Sigmoid colon (tissue), 4 donors: Measurements from ENCODE around the gene EPB41L4B.

ENCODE experiments used
- POLR2A ChIP-seq, 2 donors: fragments of 450-650 bp; IDR thresholded peaks; one replicate each; pipeline ENCODE4 v1.6.1; 2016; ENCODE audit warnings: antibody characterized with exemption in 2 of 2, mild to moderate bottlenecking in 2 of 2, moderate library complexity in 2 of 2
- POLR2AphosphoS5 ChIP-seq, 4 donors: sonication (generic); formaldehyde crosslinking; IDR thresholded peaks; one replicate each; pipeline ENCODE4 v1.6.1; 2017; ENCODE audit warnings: antibody characterized with exemption in 4 of 4
- TF ChIP-seq, protein P1 (sequence below), 4 experiments: fragments of 450-650 bp in 3 of 4; fragments of 200-600 bp in 1 of 4; IDR thresholded peaks; one replicate each; pipeline ENCODE4 v1.5.1; 2016 to 2019; ENCODE audit warnings: antibody characterized with exemption in 4 of 4, mild to moderate bottlenecking in 3 of 4, moderate library complexity in 2 of 4

- TF ChIP-seq, protein P1, sequence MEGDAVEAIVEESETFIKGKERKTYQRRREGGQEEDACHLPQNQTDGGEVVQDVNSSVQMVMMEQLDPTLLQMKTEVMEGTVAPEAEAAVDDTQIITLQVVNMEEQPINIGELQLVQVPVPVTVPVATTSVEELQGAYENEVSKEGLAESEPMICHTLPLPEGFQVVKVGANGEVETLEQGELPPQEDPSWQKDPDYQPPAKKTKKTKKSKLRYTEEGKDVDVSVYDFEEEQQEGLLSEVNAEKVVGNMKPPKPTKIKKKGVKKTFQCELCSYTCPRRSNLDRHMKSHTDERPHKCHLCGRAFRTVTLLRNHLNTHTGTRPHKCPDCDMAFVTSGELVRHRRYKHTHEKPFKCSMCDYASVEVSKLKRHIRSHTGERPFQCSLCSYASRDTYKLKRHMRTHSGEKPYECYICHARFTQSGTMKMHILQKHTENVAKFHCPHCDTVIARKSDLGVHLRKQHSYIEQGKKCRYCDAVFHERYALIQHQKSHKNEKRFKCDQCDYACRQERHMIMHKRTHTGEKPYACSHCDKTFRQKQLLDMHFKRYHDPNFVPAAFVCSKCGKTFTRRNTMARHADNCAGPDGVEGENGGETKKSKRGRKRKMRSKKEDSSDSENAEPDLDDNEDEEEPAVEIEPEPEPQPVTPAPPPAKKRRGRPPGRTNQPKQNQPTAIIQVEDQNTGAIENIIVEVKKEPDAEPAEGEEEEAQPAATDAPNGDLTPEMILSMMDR (IDR thresholded peaks at IDR 0.05): no peak
- TF ChIP-seq POLR2A (IDR thresholded peaks at IDR 0.05) (no peak), POLR2AphosphoS5 (IDR thresholded peaks at IDR 0.05) (no peak)
Measured at GRCh38 chr9:109139851-109140250, 181.0 kb downstream of the EPB41L4B start.
